ENCODE measurements around the gene ILF2. TPM values are rescaled to one million over a fixed set of nuclear protein-coding genes. Genes with fewer than 3 reads are reported as not detected.
"Not testable (repeated sequence)": the region's sequence is repeated elsewhere in the genome, so short reads cannot be mapped to it uniquely, and the experiment has no call there.

ILF2 gene
- polyA plus RNA-seq: 185 to 256 TPM (median 232 TPM) in 3 replicates
- 32.8 TPM for polyA plus RNA-seq (2011; ENCODE audit: low read depth)
- 153 and 238 TPM in 2 replicates for polyA plus RNA-seq (2011; cell fraction: cytosol; rRNA removed)
- polyA plus RNA-seq (2011; cell fraction: nucleus; rRNA removed): 130 and 150 TPM in 2 replicates
- polyA plus RNA-seq (2012; ENCODE audit: low replicate concordance): 118 and 148 TPM in 2 replicates
- 137 to 170 TPM (median 153 TPM) in 3 replicates for polyA minus RNA-seq
- 96.1 TPM for polyA minus RNA-seq (2011; cell fraction: cytosol; rRNA and poly(A)+ RNA removed)
- 41.5 and 67.6 TPM in 2 replicates for polyA minus RNA-seq (2011; cell fraction: nucleus; rRNA and poly(A)+ RNA removed)

DNA sequence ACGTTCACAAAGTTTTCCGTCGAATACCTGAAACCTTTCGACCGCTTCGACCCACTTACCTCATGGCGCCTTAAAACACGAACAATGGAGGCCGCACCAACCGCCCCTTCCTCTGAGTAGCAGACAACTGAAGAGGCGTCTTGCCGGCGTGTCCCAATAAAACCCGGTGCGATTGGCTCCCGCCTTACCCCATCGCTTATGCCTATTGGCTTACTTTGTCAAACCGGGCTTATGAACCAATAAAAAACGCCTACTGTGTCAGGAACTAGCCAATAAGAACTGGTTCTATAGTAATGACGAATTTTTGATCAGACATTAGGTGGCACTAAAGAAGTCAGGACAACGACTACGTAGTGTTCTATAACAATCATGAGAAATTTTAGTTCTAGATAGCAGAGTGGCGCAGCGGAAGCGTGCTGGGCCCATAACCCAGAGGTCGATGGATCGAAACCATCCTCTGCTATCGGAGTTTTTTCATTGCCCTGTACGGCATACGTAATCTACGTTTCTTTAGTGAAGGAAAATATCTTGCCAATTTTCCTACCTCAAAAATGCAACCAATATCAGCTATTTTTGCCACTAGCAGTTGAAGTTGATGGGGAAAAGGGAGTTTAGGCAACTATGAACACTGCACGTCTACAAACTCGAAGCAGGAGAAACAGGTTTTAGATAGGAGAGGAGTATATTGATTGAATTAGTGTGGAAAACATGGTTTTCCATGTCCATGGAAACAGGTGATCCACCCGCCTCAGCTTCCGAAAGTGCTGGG, at the start of gene ILF2:
Gene ILF2 (minus strand): TSS at position 135 of the 769 bp plus-strand sequence. CDS start 71 bp downstream, at position 64.
- peaks cover 13 to 39% of the 10 kb centered on the region in 2 experiments for H3K36me3 ChIP-seq (ENCODE audit: control insufficient read depth in 2 of 2, extremely low read depth in 1 of 2, insufficient read depth in 2 of 2, low read length in 2 of 2)
- H3K4me3 ChIP-seq (ENCODE audit: control insufficient read depth in 2 of 3, extremely low read depth in 1 of 3, insufficient read depth in 2 of 3, low read depth in 1 of 3, low read length in 3 of 3): peak within 1 kb of the TSS; percentile 94 to 100 (median 96)
- peak within 1 kb of the TSS; percentile 98 for H3K4me2 ChIP-seq (ENCODE audit: control insufficient read depth, extremely low read depth, insufficient read depth, low read depth, low read length)
- peak within 1 kb of the TSS; percentile 85 for H2AFZ ChIP-seq (ENCODE audit: control insufficient read depth, low read length)
- peaks cover 10% of the 10 kb centered on the region for H3K4me1 ChIP-seq (ENCODE audit: control insufficient read depth, extremely low read depth, insufficient read depth, low read length)
- dilution Hi-C loops (cut with MboI; ENCODE audit: extremely low pct_ligation_motif_present, low sequenced_read_pairs): no loop called here
- H3K79me2 ChIP-seq (ENCODE audit: control insufficient read depth, insufficient read depth, low read length): peaks cover 34% of the 10 kb centered on the region
- TF ChIP-seq EZH2 (IDR thresholded peaks at IDR 0.05; ENCODE audit: low read length): no peak
- TF ChIP-seq, protein P1, sequence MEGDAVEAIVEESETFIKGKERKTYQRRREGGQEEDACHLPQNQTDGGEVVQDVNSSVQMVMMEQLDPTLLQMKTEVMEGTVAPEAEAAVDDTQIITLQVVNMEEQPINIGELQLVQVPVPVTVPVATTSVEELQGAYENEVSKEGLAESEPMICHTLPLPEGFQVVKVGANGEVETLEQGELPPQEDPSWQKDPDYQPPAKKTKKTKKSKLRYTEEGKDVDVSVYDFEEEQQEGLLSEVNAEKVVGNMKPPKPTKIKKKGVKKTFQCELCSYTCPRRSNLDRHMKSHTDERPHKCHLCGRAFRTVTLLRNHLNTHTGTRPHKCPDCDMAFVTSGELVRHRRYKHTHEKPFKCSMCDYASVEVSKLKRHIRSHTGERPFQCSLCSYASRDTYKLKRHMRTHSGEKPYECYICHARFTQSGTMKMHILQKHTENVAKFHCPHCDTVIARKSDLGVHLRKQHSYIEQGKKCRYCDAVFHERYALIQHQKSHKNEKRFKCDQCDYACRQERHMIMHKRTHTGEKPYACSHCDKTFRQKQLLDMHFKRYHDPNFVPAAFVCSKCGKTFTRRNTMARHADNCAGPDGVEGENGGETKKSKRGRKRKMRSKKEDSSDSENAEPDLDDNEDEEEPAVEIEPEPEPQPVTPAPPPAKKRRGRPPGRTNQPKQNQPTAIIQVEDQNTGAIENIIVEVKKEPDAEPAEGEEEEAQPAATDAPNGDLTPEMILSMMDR (optimal IDR thresholded peaks at IDR 0.05 in 1 of 3, IDR thresholded peaks at IDR 0.05 in 1 of 3, conservative IDR thresholded peaks at IDR 0.05 in 1 of 3; ENCODE audit: extremely low read depth in 1 of 3, insufficient read depth in 2 of 3, low read length in 3 of 3): peak; percentile 9 to 37 (median 13)
- DNase-seq (ENCODE audit: low read depth, low spot score) (peak; percentile 100), FAIRE-seq (peak; percentile 92)
- H3K9me3 ChIP-seq (ENCODE audit: control insufficient read depth, low read depth, low read length): no peaks in the 10 kb centered on the region
- H4K20me1 ChIP-seq (ENCODE audit: control insufficient read depth, extremely low read depth, insufficient read depth, low read length): no peaks in the 10 kb centered on the region
- peak within 1 kb of the TSS; percentile 98 for H3K9ac ChIP-seq (ENCODE audit: control insufficient read depth, extremely low read depth, insufficient read depth, low read length)
- no peaks in the 10 kb centered on the region for H3K27me3 ChIP-seq (ENCODE audit: control insufficient read depth, extremely low read depth, insufficient read depth, low read length)
- no peaks in the 10 kb centered on the region for H3K9me1 ChIP-seq (ENCODE audit: control insufficient read depth, extremely low read depth, insufficient read depth, low read length)
- peak within 1 kb of the TSS; percentile 91 for H3K27ac ChIP-seq (ENCODE audit: control insufficient read depth, insufficient read depth, low read length)

DNA sequence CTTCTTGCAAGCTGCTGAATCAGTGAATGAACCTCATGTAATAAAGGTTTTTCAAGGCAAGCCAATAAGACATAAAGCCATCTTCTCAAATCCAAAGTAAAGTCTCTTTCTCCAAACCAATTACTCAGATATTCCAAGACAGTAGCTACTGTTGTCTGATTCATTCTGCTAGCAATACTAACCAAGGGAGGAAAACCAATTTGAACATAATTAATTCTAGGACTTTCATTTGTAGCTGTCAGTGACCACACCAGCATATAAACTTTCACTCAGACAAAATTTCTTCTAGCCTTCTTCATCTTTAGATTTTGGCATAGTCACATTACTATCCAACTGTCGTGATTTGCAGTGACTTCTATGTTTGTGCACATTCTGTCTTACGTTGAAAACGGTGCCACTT, 46.5 kb upstream of the ILF2 start:
- DNase-seq (ENCODE audit: low read depth, low spot score) (no peak), FAIRE-seq (no peak)
- no peak overlapping the region for H3K9ac ChIP-seq (ENCODE audit: control insufficient read depth, extremely low read depth, insufficient read depth, low read length)
- H3K4me2 ChIP-seq (ENCODE audit: control insufficient read depth, extremely low read depth, insufficient read depth, low read depth, low read length): no peak overlapping the region
- H3K27me3 ChIP-seq (ENCODE audit: control insufficient read depth, extremely low read depth, insufficient read depth, low read length): no peaks in the 10 kb centered on the region
- no peak overlapping the region for H3K4me3 ChIP-seq (ENCODE audit: control insufficient read depth in 2 of 3, extremely low read depth in 1 of 3, insufficient read depth in 2 of 3, low read depth in 1 of 3, low read length in 3 of 3)
- TF ChIP-seq, protein P1 (optimal IDR thresholded peaks at IDR 0.05 in 1 of 3, IDR thresholded peaks at IDR 0.05 in 1 of 3, conservative IDR thresholded peaks at IDR 0.05 in 1 of 3; ENCODE audit: extremely low read depth in 1 of 3, insufficient read depth in 2 of 3, low read length in 3 of 3): no peak
- no peak for TF ChIP-seq EZH2 (IDR thresholded peaks at IDR 0.05; ENCODE audit: low read length)
- no peaks in the 10 kb centered on the region for H3K36me3 ChIP-seq (ENCODE audit: control insufficient read depth in 2 of 2, extremely low read depth in 1 of 2, insufficient read depth in 2 of 2, low read length in 2 of 2)
- H3K9me1 ChIP-seq (ENCODE audit: control insufficient read depth, extremely low read depth, insufficient read depth, low read length): no peaks in the 10 kb centered on the region
- H3K27ac ChIP-seq (ENCODE audit: control insufficient read depth, insufficient read depth, low read length): no peak overlapping the region
- no peak overlapping the region for H2AFZ ChIP-seq (ENCODE audit: control insufficient read depth, low read length)
- H3K79me2 ChIP-seq (ENCODE audit: control insufficient read depth, insufficient read depth, low read length): no peaks in the 10 kb centered on the region
- no peaks in the 10 kb centered on the region for H3K9me3 ChIP-seq (ENCODE audit: control insufficient read depth, low read depth, low read length)
- H3K4me1 ChIP-seq (ENCODE audit: control insufficient read depth, extremely low read depth, insufficient read depth, low read length): no peaks in the 10 kb centered on the region
- no peaks in the 10 kb centered on the region for H4K20me1 ChIP-seq (ENCODE audit: control insufficient read depth, extremely low read depth, insufficient read depth, low read length)
- dilution Hi-C loops (cut with MboI; ENCODE audit: extremely low pct_ligation_motif_present, low sequenced_read_pairs): no loop called here

DNA sequence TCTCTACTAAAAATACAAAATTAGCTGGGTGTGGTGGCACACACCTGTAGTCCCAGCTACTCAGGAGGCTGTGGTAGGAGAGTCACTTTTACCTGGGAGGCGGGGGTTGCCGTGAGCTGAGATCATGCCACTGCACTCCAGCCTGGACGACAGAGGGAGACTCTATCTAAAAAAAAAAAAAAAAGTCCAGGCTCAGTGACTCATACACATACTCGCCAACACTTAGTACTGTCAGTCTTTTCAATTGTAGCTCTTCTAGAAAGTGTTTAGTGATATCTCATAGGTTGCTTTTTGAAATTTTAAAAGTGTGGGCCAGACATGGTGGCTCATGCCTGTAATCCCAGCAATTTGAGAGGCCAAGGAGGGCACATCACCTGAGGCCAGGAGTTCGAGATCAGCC, 45.4 kb upstream of the ILF2 start:
- H3K9me1 ChIP-seq (ENCODE audit: control insufficient read depth, extremely low read depth, insufficient read depth, low read length); FAIRE-seq; H3K36me3 ChIP-seq (ENCODE audit: control insufficient read depth in 2 of 2, extremely low read depth in 1 of 2, insufficient read depth in 2 of 2, low read length in 2 of 2); dilution Hi-C loops (cut with MboI; ENCODE audit: extremely low pct_ligation_motif_present, low sequenced_read_pairs); H3K4me1 ChIP-seq (ENCODE audit: control insufficient read depth, extremely low read depth, insufficient read depth, low read length); H3K9ac ChIP-seq (ENCODE audit: control insufficient read depth, extremely low read depth, insufficient read depth, low read length); DNase-seq (ENCODE audit: low read depth, low spot score); H3K4me3 ChIP-seq (ENCODE audit: control insufficient read depth in 2 of 3, extremely low read depth in 1 of 3, insufficient read depth in 2 of 3, low read depth in 1 of 3, low read length in 3 of 3); H3K79me2 ChIP-seq (ENCODE audit: control insufficient read depth, insufficient read depth, low read length); H2AFZ ChIP-seq (ENCODE audit: control insufficient read depth, low read length); H3K9me3 ChIP-seq (ENCODE audit: control insufficient read depth, low read depth, low read length); H3K27ac ChIP-seq (ENCODE audit: control insufficient read depth, insufficient read depth, low read length); H3K27me3 ChIP-seq (ENCODE audit: control insufficient read depth, extremely low read depth, insufficient read depth, low read length); H4K20me1 ChIP-seq (ENCODE audit: control insufficient read depth, extremely low read depth, insufficient read depth, low read length); H3K4me2 ChIP-seq (ENCODE audit: control insufficient read depth, extremely low read depth, insufficient read depth, low read depth, low read length): not testable (repeated sequence)

Measured in keratinocyte (primary cell).